Measurements from ENCODE around the gene AICDA.

The AICDA gene

DNA sequence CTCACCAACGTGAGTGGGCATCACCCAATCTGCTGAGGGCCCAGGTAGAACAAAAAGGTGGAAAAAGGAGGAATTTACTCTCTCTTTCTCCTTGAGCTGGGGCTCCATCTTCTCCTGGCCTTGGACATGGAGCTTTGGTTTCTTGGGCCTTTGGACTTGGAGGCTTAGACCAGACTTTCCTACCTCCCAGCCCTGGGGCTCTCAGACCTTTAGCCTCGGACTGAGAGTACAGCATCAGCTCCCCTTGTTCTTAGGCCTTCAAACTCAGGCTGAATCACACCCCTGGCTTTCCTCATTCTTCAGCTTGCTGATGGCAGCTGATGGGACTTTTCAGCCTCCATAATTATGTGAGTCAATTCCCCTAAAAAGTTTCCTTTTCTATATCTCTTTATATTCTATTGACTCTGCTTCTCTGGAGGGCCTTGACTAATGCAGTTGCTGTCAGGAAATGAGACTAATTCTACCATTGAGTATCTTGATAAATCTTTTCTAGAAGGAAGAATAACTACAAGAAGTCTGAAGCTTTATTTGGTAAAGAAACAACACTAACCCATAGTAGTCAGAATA, 56.0 kb downstream of the AICDA start:
- no peak for DNase-seq (ENCODE audit: low read depth in 2 of 2, low spot score in 1 of 2)

DNA sequence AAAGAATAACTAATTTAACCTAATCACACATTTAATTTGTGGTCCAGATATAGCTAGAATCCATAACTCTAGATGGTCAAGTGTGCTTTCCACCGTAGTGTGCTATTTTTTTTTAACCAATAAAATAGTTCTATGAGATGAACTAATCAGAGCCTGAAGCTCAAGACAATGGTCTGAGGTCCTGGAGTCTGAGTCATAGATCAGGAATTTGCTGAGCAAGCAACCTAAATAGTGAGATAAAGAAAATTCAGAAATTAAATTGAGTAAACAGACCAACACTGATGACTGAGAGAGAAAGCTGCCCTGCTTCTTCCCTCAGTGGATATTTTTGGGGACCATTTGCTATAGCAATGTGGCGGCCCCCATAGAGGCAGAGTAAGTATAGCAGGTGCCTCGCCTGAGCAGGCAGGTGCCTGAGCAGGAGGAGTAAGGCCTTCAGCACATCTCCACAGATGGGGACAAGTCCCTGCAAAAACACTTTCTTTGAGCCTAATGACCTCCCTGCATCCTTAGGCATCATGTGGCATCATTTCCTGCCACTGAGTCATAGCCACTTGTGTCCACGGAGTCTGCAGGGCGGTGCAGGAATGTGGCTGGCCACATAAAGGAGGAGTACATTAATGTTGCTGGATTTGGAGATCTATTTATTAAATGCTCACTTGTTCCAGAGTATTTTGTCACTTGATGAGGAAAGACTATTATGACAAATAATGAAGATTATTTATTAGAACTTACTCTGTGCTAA, 58.0 kb downstream of the AICDA start:
- DNase-seq (ENCODE audit: low read depth in 2 of 2, low spot score in 1 of 2), result no peak

DNA sequence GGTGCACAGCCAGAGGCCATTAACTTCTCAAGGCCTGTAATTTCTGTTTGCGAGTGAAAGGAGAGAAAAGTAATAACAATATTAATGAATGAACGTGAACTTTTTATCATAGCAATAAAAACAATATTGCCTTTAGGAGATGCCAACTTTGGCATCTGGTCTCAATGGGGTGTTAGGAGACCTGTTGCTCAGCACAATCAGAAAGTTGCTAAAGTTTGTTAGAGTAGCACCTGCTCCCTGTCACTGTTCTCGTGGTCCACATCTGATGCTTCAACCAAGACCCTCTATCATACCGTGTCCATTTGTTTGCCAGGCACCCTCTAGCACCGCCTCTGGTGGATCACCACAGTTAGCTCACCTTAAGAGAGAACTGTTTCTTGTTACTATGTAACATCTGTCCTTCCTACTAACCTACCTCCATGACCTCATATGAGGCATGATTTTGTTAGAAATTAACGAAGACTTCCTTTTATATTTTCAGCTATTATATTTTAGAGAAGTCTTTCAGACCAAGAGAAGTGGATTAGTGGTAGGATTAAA, 59.5 kb downstream of the AICDA start:
- DNase-seq (ENCODE audit: low read depth in 2 of 2, low spot score in 1 of 2), result no peak
